ENCODE results near the gene TMEM233. TPM values are rescaled to one million over a fixed set of nuclear protein-coding genes. Genes with fewer than 3 reads are reported as not detected.
A peak's percentile ranks its signal among the peaks of the same experiment; 100 is the strongest.

TMEM233 gene
- total and polyA plus RNA-seq, 9 of the 15 experiments (the other 6 are each of a cell fraction or from before 2014, with no cell fraction given) = 0.04 to 0.17 (median 0.07) TPM; not detected in 2

- TF ChIP-seq RFX7 (CRISPR knock-in tag; IDR thresholded peaks at IDR 0.05) = no peak
- TF ChIP-seq FOXA1 (IDR thresholded peaks at IDR 0.05; ENCODE audit: borderline replicate concordance) = no peak
- no peak for TF ChIP-seq XRCC3 (IDR thresholded peaks at IDR 0.05)
- TF ChIP-seq KDM5B (IDR thresholded peaks at IDR 0.05; ENCODE audit: insufficient replicate concordance, low read depth, low read length) = no peak
- TF ChIP-seq C11orf30 (IDR thresholded peaks at IDR 0.05; ENCODE audit: low read depth) = no peak
- no peak for TF ChIP-seq ZNF644 (tag; IDR thresholded peaks at IDR 0.05; ENCODE audit: low read depth)
- TF ChIP-seq MEIS2 (IDR thresholded peaks at IDR 0.05; ENCODE audit: partially characterized antibody) = peak; percentile 95
- TF ChIP-seq BHLHE40 (IDR thresholded peaks at IDR 0.05; ENCODE audit: low read length) = 0 out of 2 replicates have a peak, but pooled peaks have one; percentile 27
- no peak for TF ChIP-seq MAFG (tag; conservative IDR thresholded peaks at IDR 0.05)
- no peak for TF ChIP-seq MYC (IDR thresholded peaks at IDR 0.05; ENCODE audit: low read depth, low read length)
- no peak for TF ChIP-seq MYC (CRISPR knock-in tag; IDR thresholded peaks at IDR 0.05; ENCODE audit: borderline replicate concordance, low read depth)
- TF ChIP-seq NR1H2 (CRISPR knock-in tag; IDR thresholded peaks at IDR 0.05) = no peak
- no peak for TF ChIP-seq HMG20A (CRISPR knock-in tag; conservative IDR thresholded peaks at IDR 0.05)
- no peak for TF ChIP-seq NONO (IDR thresholded peaks at IDR 0.05; ENCODE audit: low read depth in 2 of 2, low read length in 1 of 2)
- TF ChIP-seq ZNF592 (IDR thresholded peaks at IDR 0.05) = no peak
- 0 out of 2 replicates have a peak, but pooled peaks have one; percentile 48 for TF ChIP-seq ARID3A (IDR thresholded peaks at IDR 0.05; ENCODE audit: borderline replicate concordance, low read depth, low read length)
- no peak for TF ChIP-seq ZKSCAN3 (CRISPR knock-in tag; IDR thresholded peaks at IDR 0.05)
- TF ChIP-seq USF2 (CRISPR knock-in tag; IDR thresholded peaks at IDR 0.05) = no peak
- TF ChIP-seq ZNF512 (tag; IDR thresholded peaks at IDR 0.05) = no peak
- TF ChIP-seq NFIC (IDR thresholded peaks at IDR 0.05) = peak; percentile 83
- TF ChIP-seq MAZ (CRISPR knock-in tag; conservative IDR thresholded peaks at IDR 0.05 in 1 of 2, IDR thresholded peaks at IDR 0.05 in 1 of 2) = no peak
- no peak for TF ChIP-seq ZNF584 (CRISPR knock-in tag; IDR thresholded peaks at IDR 0.05; ENCODE audit: low read depth)
Observed at GRCh38 chr12:119592232-119592631, 1.3 kb upstream of the TMEM233 start (continued).

Data from K562 (cell line).